ENCODE measurements around the gene ZBED6. TPM values are rescaled to one million over a fixed set of nuclear protein-coding genes. Genes with fewer than 3 reads are reported as not detected.

ZBED6 gene
- total RNA-seq, 5 donors from 2014 or later (not counting 1 experiment from before 2014, with no cell fraction given), result 21.7 to 36.7 (median 23.8) TPM

DNA sequence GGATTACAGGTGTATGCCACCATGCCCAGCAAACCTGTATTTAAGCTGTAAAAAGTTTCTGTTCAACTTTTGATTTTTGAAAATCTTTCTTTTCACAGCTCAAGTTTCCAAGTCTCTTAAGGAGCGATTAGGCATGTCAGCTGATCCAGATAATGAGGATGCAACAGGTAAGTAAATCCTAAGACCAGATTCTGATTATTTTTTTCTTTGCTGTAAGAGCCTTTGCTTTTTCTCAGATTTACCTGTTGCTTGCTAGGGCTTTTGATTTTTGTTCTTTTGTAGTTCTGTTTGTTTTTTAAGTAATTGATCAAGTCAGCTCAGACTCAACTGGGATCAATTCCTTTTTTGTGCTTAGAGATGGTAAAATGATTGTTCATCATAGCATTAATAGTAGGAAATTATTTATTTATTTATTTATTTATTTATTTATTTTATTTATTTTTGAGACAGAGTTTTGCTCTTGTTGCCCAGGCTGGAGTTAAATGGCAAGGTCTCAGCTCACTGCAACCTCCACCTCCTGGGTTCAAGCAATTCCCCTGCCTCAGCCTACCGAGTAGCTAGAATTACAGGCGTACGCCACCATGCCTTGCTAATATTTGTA, 44.9 kb downstream of the ZBED6 start:
- no peak overlapping the region for H3K27ac Mint-ChIP-seq
- no peaks in the 10 kb centered on the region for H3K27me3 ChIP-seq (replicated peaks in 1 of 2; ENCODE audit: control insufficient read depth in 2 of 2, extremely low read depth in 1 of 2, insufficient read depth in 2 of 2, low read length in 1 of 2)
- no peak overlapping the region for H3K4me3 ChIP-seq (ENCODE audit: control insufficient read depth in 1 of 2, extremely low read depth in 1 of 2, low read length in 1 of 2)
- ChIA-PET POLR2A (interaction anchor here in 1 of 2 donors (0.6 kb wide), 1 partner anchor 8 kb away, joined by 3 read pairs; no protein-coding TSS in a partner anchor), CTCF (no interaction called here)
- H3K36me3 Mint-ChIP-seq, result peaks cover 48% of the 10 kb centered on the region
- ATAC-seq (replicated peaks in 1 of 4) (no peak), DNase-seq (no peak)
- H3K4me1 ChIP-seq (ENCODE audit: control insufficient read depth in 1 of 2, extremely low read depth in 1 of 2, insufficient read depth in 2 of 2, low read length in 2 of 2), result no peaks in the 10 kb centered on the region
- H3K36me3 ChIP-seq (ENCODE audit: control insufficient read depth in 2 of 2, extremely low read depth in 1 of 2, insufficient read depth in 1 of 2, low read length in 1 of 2), result peaks cover 15 to 73% of the 10 kb centered on the region in 2 donors
- H3K4me3 Mint-ChIP-seq, result no peak overlapping the region
- peaks cover 0 to 4% (median 0%) of the 10 kb centered on the region in 3 donors for H3K4me1 Mint-ChIP-seq
- WGBS (ENCODE audit: insufficient coverage), result 100% methylated on average over 1 of the region's 4 CpGs
- H3K9me3 Mint-ChIP-seq, result no peaks in the 10 kb centered on the region
- no peaks in the 10 kb centered on the region for H3K27me3 Mint-ChIP-seq
- no peaks in the 10 kb centered on the region for H3K9me3 ChIP-seq
- H3K27ac ChIP-seq (ENCODE audit: low read length), result no peak overlapping the region

- no peak overlapping the region for H3K4me3 Mint-ChIP-seq
- Histone ChIP-seq H3K27me3 (replicated peaks in 1 of 2; ENCODE audit: control insufficient read depth in 2 of 2, extremely low read depth in 1 of 2, insufficient read depth in 2 of 2, low read length in 1 of 2) (no peaks in the 10 kb centered on the region), H3K36me3 (ENCODE audit: control insufficient read depth in 2 of 2, extremely low read depth in 1 of 2, insufficient read depth in 1 of 2, low read length in 1 of 2) (peaks cover 7 to 67% of the 10 kb centered on the region in 2 donors), H3K9me3 (no peaks in the 10 kb centered on the region), H3K4me3 (ENCODE audit: control insufficient read depth in 1 of 2, extremely low read depth in 1 of 2, low read length in 1 of 2) (no peak overlapping the region), H3K4me1 (ENCODE audit: control insufficient read depth in 1 of 2, extremely low read depth in 1 of 2, insufficient read depth in 2 of 2, low read length in 2 of 2) (no peaks in the 10 kb centered on the region), H3K27ac (ENCODE audit: low read length) (no peak overlapping the region)
- H3K27me3 Mint-ChIP-seq, result no peaks in the 10 kb centered on the region
- no CpG with 5 or more reads among the region's 2 CpGs for WGBS (ENCODE audit: insufficient coverage)
- H3K9me3 Mint-ChIP-seq, result no peaks in the 10 kb centered on the region
- DNase-seq (no peak), ATAC-seq (replicated peaks in 1 of 4) (no peak)
- POLR2A ChIA-PET, result no interaction called here
- peaks cover 57% of the 10 kb centered on the region for H3K36me3 Mint-ChIP-seq
- H3K4me1 Mint-ChIP-seq, result peaks cover 0 to 4% (median 0%) of the 10 kb centered on the region in 3 donors
- H3K27ac Mint-ChIP-seq, result no peak overlapping the region
- CTCF ChIA-PET, result no interaction called here
These were observed 47.1 kb downstream of the ZBED6 start for GRCh38 chr1:203842559-203842876.

- WGBS (ENCODE audit: insufficient coverage), result no CpG with 5 or more reads among the region's 1 CpG
- H3K27me3 ChIP-seq (replicated peaks in 1 of 2; ENCODE audit: control insufficient read depth in 2 of 2, extremely low read depth in 1 of 2, insufficient read depth in 2 of 2, low read length in 1 of 2), result no peaks in the 10 kb centered on the region
- H3K27ac ChIP-seq (ENCODE audit: low read length), result no peak overlapping the region
- Mint-ChIP-seq H3K36me3 (peaks cover 50% of the 10 kb centered on the region), H3K9me3 (no peaks in the 10 kb centered on the region), H3K27ac (no peak overlapping the region), H3K27me3 (no peaks in the 10 kb centered on the region), H3K4me3 (no peak overlapping the region), H3K4me1 (no peaks in the 10 kb centered on the region)
- DNase-seq, result no peak
- ATAC-seq (replicated peaks in 1 of 4), result no peak
- ChIA-PET POLR2A (interaction anchor here in 1 of 2 donors (0.6 kb wide), 1 partner anchor 309 kb away, joined by 4 read pairs; the partner anchor contains the start of gene ETNK2), CTCF (no interaction called here)
- no peaks in the 10 kb centered on the region for H3K4me1 ChIP-seq (ENCODE audit: control insufficient read depth in 1 of 2, extremely low read depth in 1 of 2, insufficient read depth in 2 of 2, low read length in 2 of 2)
- peaks cover 5 to 66% of the 10 kb centered on the region in 2 donors for H3K36me3 ChIP-seq (ENCODE audit: control insufficient read depth in 2 of 2, extremely low read depth in 1 of 2, insufficient read depth in 1 of 2, low read length in 1 of 2)
- no peak overlapping the region for H3K4me3 ChIP-seq (ENCODE audit: control insufficient read depth in 1 of 2, extremely low read depth in 1 of 2, low read length in 1 of 2)
- H3K9me3 ChIP-seq, result no peaks in the 10 kb centered on the region
These were observed 48.0 kb downstream of the ZBED6 start for GRCh38 chr1:203843435-203843834.

Other genes with a start within 250 kb of the ZBED6 start
- 10 to 100 TPM; 45.5 to 93.1 (median 84.9) TPM for gene ATP2B4, start 168.8 kb upstream of the ZBED6 start, total RNA-seq
- gene LAX1, start 30.4 kb upstream of the ZBED6 start, total RNA-seq, result 10 to 100 TPM; 20.0 to 32.4 (median 29.1) TPM
- gene ZC3H11A, start within 50 bp of the ZBED6 start, total RNA-seq, result 100 to 1,000 TPM in 2 of 5 donors, 10 to 100 TPM in 3; 85.6 to 111 (median 95.8) TPM
- gene SNRPE, start 66.0 kb downstream of the ZBED6 start, total RNA-seq, result 10 to 100 TPM; 50.6 to 80.9 (median 72.0) TPM